GM12878 (cell line): Measurements from ENCODE around the gene PCDHGA4. TPM values are rescaled to one million over a fixed set of nuclear protein-coding genes. Genes with fewer than 3 reads are reported as not detected.

Source experiments
- ATAC-seq: fragments of 200-7000 bp; cut with Tn5 transposase; 3 replicates; pipeline ENCODE4 v1.9.1; 2020; ENCODE audit warnings: mild to moderate bottlenecking, moderate library complexity
- BruUV-seq: library from RNA; stranded (reverse); fragments of 400-500 nt; replicated peaks from 2 replicates; lab custom pipeline; 2021; lab: Mats Ljungman, UMichigan
- CTCF ChIA-PET: fragments of 300-600 bp; sonication (Branson Sonifier 250); formaldehyde crosslinking; extraction: SDS; loops from one replicate; lab custom pipeline; 2021; ENCODE audit warnings: inconsistent platforms; lab: Yijun Ruan, JAX
- POLR2A ChIA-PET: fragments of 350-600 bp; formaldehyde crosslinking; extraction: SDS; loops from one replicate; lab custom pipeline; 2021; ENCODE audit warnings: inconsistent platforms; lab: Charles Lee
- RAD21 ChIA-PET: fragments of 300-600 bp; sonication (Branson Sonifier 250); formaldehyde crosslinking; loops from one replicate; lab custom pipeline; 2023; ENCODE audit warnings: antibody characterized with exemption; ENCODE audit not compliant: unreplicated experiment; lab: Charles Lee
- SMC1A ChIA-PET: fragments of 300-600 bp; sonication (Branson Sonifier 250); formaldehyde crosslinking; loops from one replicate; lab custom pipeline; 2023; ENCODE audit not compliant: unreplicated experiment, uncharacterized antibody; lab: Charles Lee
- DNase-seq: peaks from one replicate; pipeline ENCODE4 v3.0.0-alpha.2; 2011; ENCODE audit warnings: low read depth, low spot score
- FAIRE-seq: peaks from 3 replicates; lab custom pipeline; 2011; peaks lifted over from hg19 to GRCh38; lab: Jason Lieb, UNC
- H2AFZ ChIP-seq: 2 replicates; pipeline ENCODE4 v1.6.0; 2011; ENCODE audit warnings: low read depth, low read length, control low read depth; ENCODE audit not compliant: control insufficient read depth
- H3K27ac ChIP-seq: 2 replicates; pipeline ENCODE4 v1.5.1; 2011; ENCODE audit warnings: control low read depth; ENCODE audit not compliant: control insufficient read depth, insufficient read depth
- H3K27me3 ChIP-seq, 2 experiments: replicated peaks in 1 of 2; 2 replicates each; pipeline versions ENCODE4 v1.6.0 to v1.6.1; 2011; ENCODE audit warnings: low read length in 1 of 2; ENCODE audit not compliant: control insufficient read depth in 2 of 2, insufficient read depth in 2 of 2
- H3K36me3 ChIP-seq, 2 experiments: 2 replicates each; pipeline ENCODE4 v1.5.1; 2011; ENCODE audit warnings: low read length in 1 of 2; ENCODE audit not compliant: control insufficient read depth in 2 of 2, insufficient read depth in 2 of 2
- H3K4me1 ChIP-seq: 2 replicates; pipeline ENCODE4 v1.6.1; 2011; ENCODE audit warnings: mild to moderate bottlenecking, low read length, moderate library complexity, mixed read lengths; ENCODE audit not compliant: control insufficient read depth, insufficient read depth
- H3K4me2 ChIP-seq: 2 replicates; pipeline ENCODE4 v1.6.0; 2011; ENCODE audit warnings: control low read depth; ENCODE audit not compliant: control insufficient read depth, insufficient read depth
- H3K4me3 ChIP-seq: fragments of 200-600 bp; sonication (generic); 2 replicates; pipeline ENCODE4 v1.5.1; 2016
- H3K79me2 ChIP-seq: 2 replicates; pipeline ENCODE4 v1.6.0; 2011; ENCODE audit warnings: low read length; ENCODE audit not compliant: control insufficient read depth, insufficient read depth
- H3K9ac ChIP-seq: 2 replicates; pipeline ENCODE4 v1.8.0; 2011; ENCODE audit warnings: low read length, control low read depth, mixed read lengths; ENCODE audit not compliant: control insufficient read depth, insufficient read depth
- H3K9me3 ChIP-seq: replicated peaks from 3 replicates; pipeline ENCODE4 v1.5.1; 2011; ENCODE audit warnings: mild to moderate bottlenecking, low read length; ENCODE audit not compliant: control insufficient read depth, insufficient read depth
- H4K20me1 ChIP-seq: 2 replicates; pipeline ENCODE4 v1.6.0; 2011; ENCODE audit not compliant: control insufficient read depth, insufficient read depth
- CBFB ChIP-seq: IDR thresholded peaks from 2 replicates; pipeline ENCODE4 v1.6.1; 2016; ENCODE audit warnings: antibody characterized with exemption, low read depth
- CTCF ChIP-seq, 3 experiments: IDR thresholded peaks in 2 of 3; conservative IDR thresholded peaks in 1 of 3; 2 replicates each; pipeline ENCODE4 v1.5.1; 2011; ENCODE audit warnings: low read depth in 3 of 3, low read length in 3 of 3, mild to moderate bottlenecking in 3 of 3, control low read depth in 2 of 3, moderate library complexity in 2 of 3, inconsistent platforms in 1 of 3, mixed read lengths in 1 of 3; ENCODE audit not compliant: control insufficient read depth in 2 of 3, insufficient read depth in 1 of 3; ENCODE audit errors: extremely low read depth in 1 of 3
- E4F1 ChIP-seq: fragments of 450-650 bp; IDR thresholded peaks from 2 replicates; pipeline ENCODE4 v1.6.1; 2018; ENCODE audit warnings: borderline replicate concordance, mild to moderate bottlenecking; ENCODE audit not compliant: partially characterized antibody
- EED ChIP-seq: sonication (generic); IDR thresholded peaks from 2 replicates; pipeline ENCODE4 v1.6.1; 2016; ENCODE audit warnings: antibody characterized with exemption, low read depth
- GATAD2B ChIP-seq: fragments of 450-650 bp; conservative IDR thresholded peaks from 2 replicates; pipeline ENCODE4 v1.6.1; 2017; ENCODE audit warnings: low read depth, mild to moderate bottlenecking, moderate library complexity
- MYB ChIP-seq: fragments of 150-350 bp; IDR thresholded peaks from 2 replicates; pipeline ENCODE4 v1.6.1; 2014; ENCODE audit warnings: mild to moderate bottlenecking, low read depth, low read length, borderline replicate concordance
- RBBP5 ChIP-seq: fragments of 200-600 bp; sonication (generic); conservative IDR thresholded peaks from 2 replicates; pipeline ENCODE4 v1.6.1; 2016
- SRF ChIP-seq, 2 experiments: IDR thresholded peaks; 2 replicates each; pipeline ENCODE4 v1.6.1; 2011; ENCODE audit warnings: low read depth in 2 of 2, low read length in 2 of 2, mild to moderate bottlenecking in 1 of 2, moderate library complexity in 1 of 2
- SUPT20H ChIP-seq: IDR thresholded peaks from 2 replicates; pipeline ENCODE4 v1.6.1; 2011; ENCODE audit warnings: low read depth, mild to moderate bottlenecking, low read length, moderate library complexity, borderline replicate concordance; ENCODE audit not compliant: control insufficient read depth
- WRNIP1 ChIP-seq: IDR thresholded peaks from 2 replicates; pipeline ENCODE4 v1.6.1; 2011; ENCODE audit warnings: low read depth, low read length, improper control_type of control experiment, borderline replicate concordance
- WGBS: methylation state at CpG from one replicate; pipeline ENCODE4 v1.1.6; 2016; ENCODE audit warnings: low lambda C conversion rate; ENCODE audit not compliant: insufficient replicate concordance, insufficient coverage; ENCODE audit errors: missing lambda C conversion rate; 5-methylcytosine and 5-hydroxymethylcytosine counted together
- in situ Hi-C: fragments of 300-500 bp; cut with MboI; formaldehyde crosslinking; loops from 9 replicates; pipeline ENCODE4 v1.14.3; 2018; ENCODE audit warnings: mixed read lengths
- intact Hi-C: fragments of 100-400 bp; cut with micrococcal nuclease; formaldehyde crosslinking; loops from one replicate; pipeline ENCODE4 v1.14.2; 2022; ENCODE audit not compliant: unreplicated experiment
- polyA plus RNA-seq, 11 experiments: library from polyadenylated mRNA; depleted of rRNA in 4 of 11; unstranded in 6 of 11; stranded (reverse) in 5 of 11; fragments of >200 nt; fragmentation: Nextera tagmentation in 4 of 11; fragmentation: Illumina TruSeq in 1 of 11; extraction: Ambion mirVana in 4 of 11; extraction: Trizol in 1 of 11; gene quantifications; 1 replicate in 1 of 11; 2 replicates in 10 of 11; pipeline versions ENCODE4 v1.2.1 to v1.2.3, GENCODE V29; 2011 to 2016; ENCODE audit warnings: inconsistent platforms in 2 of 11, missing spikeins in 2 of 11, low read depth in 1 of 11
- total RNA-seq, 4 experiments: library from RNA; depleted of rRNA in 3 of 4; stranded (reverse); fragments of >200 nt in 3 of 4; fragmentation: Illumina TruSeq in 1 of 4; extraction: Trizol in 1 of 4; gene quantifications; 2 replicates each; pipeline versions ENCODE4 v1.2.1 to v1.2.3, GENCODE V29; 2013 to 2021

The PCDHGA4 gene
- total and polyA plus RNA-seq, 10 of the 15 experiments (the other 5 are each of a cell fraction or from before 2014, with no cell fraction given) = 0.09 to 0.17 (median 0.13) TPM; not detected in 3

GRCh38 chr5:141343953-141344463, 10.8 kb upstream of the PCDHGA4 start:
- no peak overlapping the region for H3K4me2 ChIP-seq
- FAIRE-seq (no peak), ATAC-seq (no peak), DNase-seq (no peak)
- H3K4me1 ChIP-seq = no peaks in the 10 kb centered on the region
- ChIA-PET SMC1A (interaction anchor here (1.1 kb wide), 1 partner anchor 16 kb away, joined by 3 read pairs; no protein-coding TSS in a partner anchor), RAD21 (interaction anchor here (1.1 kb wide), 1 partner anchor 220 kb away, joined by 3 read pairs; no protein-coding TSS in a partner anchor), POLR2A (interaction anchor here (0.6 kb wide), 1 partner anchor 443 kb away, joined by 4 read pairs; no protein-coding TSS in a partner anchor), CTCF (interaction anchor here (1.1 kb wide), 1 partner anchor 220 kb away, joined by 5 read pairs; no protein-coding TSS in a partner anchor)
- no TSS peak for BruUV-seq
- peaks cover 2% of the 10 kb centered on the region; the same call in 2 of the 3 replicates for H3K9me3 ChIP-seq
- in situ Hi-C loops (no loop called here), intact Hi-C loops (no loop called here)
- 85% methylated on average over 31 of the region's 31 CpGs for WGBS
- no peaks in the 10 kb centered on the region for H4K20me1 ChIP-seq
- no peak overlapping the region for H3K27ac ChIP-seq
- H3K79me2 ChIP-seq = no peaks in the 10 kb centered on the region
- no peaks in the 10 kb centered on the region for H3K36me3 ChIP-seq
- H3K9ac ChIP-seq = no peak overlapping the region
- H2AFZ ChIP-seq = no peak overlapping the region
- TF ChIP-seq CBFB = no peak
- TF ChIP-seq CTCF (IDR thresholded peaks at IDR 0.05 in 2 of 3, conservative IDR thresholded peaks at IDR 0.05 in 1 of 3; ENCODE audit: control insufficient read depth in 2 of 3, extremely low read depth in 1 of 3, insufficient read depth in 1 of 3, low read depth in 3 of 3, low read length in 3 of 3) = peak in 1 of 3 experiments; percentile 2; a peak in 1 of 6 replicates
- no peak for TF ChIP-seq SRF (IDR thresholded peaks at IDR 0.05; ENCODE audit: low read depth in 2 of 2, low read length in 2 of 2)
- H3K27me3 ChIP-seq = no peaks in the 10 kb centered on the region
- 0 out of 2 replicates have a peak overlapping the region, but pooled peaks have one; percentile 11 for H3K4me3 ChIP-seq

- no peaks in the 10 kb centered on the region for H3K36me3 ChIP-seq
- BruUV-seq = no TSS peak
- ChIA-PET SMC1A (no interaction called here), POLR2A (no interaction called here), CTCF (no interaction called here), RAD21 (no interaction called here)
- FAIRE-seq = no peak
- no peak overlapping the region for H3K9ac ChIP-seq
- no peak overlapping the region for H3K27ac ChIP-seq
- in situ Hi-C loops = no loop called here
- ATAC-seq = no peak
- H2AFZ ChIP-seq = no peak overlapping the region
- no peaks in the 10 kb centered on the region for H3K79me2 ChIP-seq
- no peak overlapping the region for H3K4me3 ChIP-seq
- intact Hi-C loops = no loop called here
- H3K9me3 ChIP-seq = peaks cover 2% of the 10 kb centered on the region; the same call in 2 of the 3 replicates
- WGBS = 73% methylated on average over 20 of the region's 20 CpGs
- DNase-seq = no peak
- no peak overlapping the region for H3K4me2 ChIP-seq
- no peaks in the 10 kb centered on the region for H3K27me3 ChIP-seq
- H3K4me1 ChIP-seq = no peaks in the 10 kb centered on the region
- H4K20me1 ChIP-seq = no peaks in the 10 kb centered on the region
- TF ChIP-seq SUPT20H = no peak
- TF ChIP-seq WRNIP1 = no peak
- no peak for TF ChIP-seq RBBP5
- TF ChIP-seq MYB = no peak
- no peak for TF ChIP-seq GATAD2B
- no peak for TF ChIP-seq EED
- no peak for TF ChIP-seq E4F1
These were observed 9.5 kb upstream of the PCDHGA4 start for GRCh38 chr5:141345327-141345726.
